ENCODE results near the gene CYP2B6. TPM values are rescaled to one million over a fixed set of nuclear protein-coding genes. Genes with fewer than 3 reads are reported as not detected.
"Not testable (repeated sequence)": the region's sequence is repeated elsewhere in the genome, so short reads cannot be mapped to it uniquely, and the experiment has no call there.

Gene CYP2B6
- total RNA-seq, 4 donors from 2014 or later: not detected

DNA sequence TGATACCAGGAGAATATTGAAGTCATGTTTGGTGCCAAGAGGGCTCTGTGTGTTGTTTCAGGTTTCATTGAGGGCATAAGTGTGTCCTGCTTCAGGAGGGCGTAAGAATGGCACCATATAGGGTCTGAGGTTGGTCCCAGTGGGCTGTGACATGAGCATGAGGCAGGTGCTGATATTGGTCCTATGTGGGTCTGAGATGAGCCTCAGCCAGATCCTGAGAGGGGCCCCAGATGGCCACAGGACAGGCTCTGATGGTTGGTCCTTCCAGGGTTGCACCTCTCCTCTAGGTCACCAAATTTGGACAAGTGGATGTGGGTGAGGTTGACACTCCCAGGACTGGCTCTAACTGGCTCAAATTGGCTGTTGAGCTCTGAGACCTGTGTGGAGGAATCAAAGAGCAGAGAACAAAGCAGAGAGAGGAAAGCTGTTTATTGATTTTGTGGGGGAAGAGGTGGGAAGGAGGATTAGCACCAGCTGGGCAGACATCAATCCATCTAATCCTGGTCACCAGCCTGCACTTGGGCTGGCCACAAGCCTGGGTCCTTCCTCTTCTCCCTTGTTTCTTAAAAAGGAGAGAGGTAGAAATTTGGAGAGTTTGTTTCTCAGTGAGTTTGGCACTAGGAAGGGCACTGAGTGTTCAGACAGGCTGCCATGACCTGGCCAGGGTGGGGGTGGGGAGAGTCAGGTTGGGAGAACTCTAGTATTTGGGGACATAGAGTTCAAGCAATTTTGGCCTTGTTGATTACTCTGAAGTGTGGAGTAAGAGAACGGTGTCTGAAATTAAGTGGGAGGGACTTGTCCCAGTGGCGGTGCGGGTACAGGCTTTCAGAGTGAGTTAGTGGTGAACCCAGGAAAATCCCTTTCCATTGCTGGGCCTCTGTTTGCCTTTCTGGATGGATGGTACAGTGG lies 38.7 kb downstream of the CYP2B6 start:
- no peaks in the 10 kb centered on the region for H3K36me3 ChIP-seq
- no peak overlapping the region for H3K27ac ChIP-seq
- peaks cover 0 to 12% (median 0%) of the 10 kb centered on the region in 3 donors for H3K4me1 ChIP-seq
- no peak overlapping the region for H3K4me3 ChIP-seq
- WGBS, 2 donors: 80 to 86% methylated on average over 3 to 4 of the region's 4 CpGs
- H3K27me3 ChIP-seq: peaks cover 0 to 45% (median 3%) of the 10 kb centered on the region in 4 donors
- no peaks in the 10 kb centered on the region for H3K9me3 ChIP-seq
- no peak for DNase-seq
- TF ChIP-seq POLR2A (IDR thresholded peaks at IDR 0.05): no peak
- TF ChIP-seq, protein P1, sequence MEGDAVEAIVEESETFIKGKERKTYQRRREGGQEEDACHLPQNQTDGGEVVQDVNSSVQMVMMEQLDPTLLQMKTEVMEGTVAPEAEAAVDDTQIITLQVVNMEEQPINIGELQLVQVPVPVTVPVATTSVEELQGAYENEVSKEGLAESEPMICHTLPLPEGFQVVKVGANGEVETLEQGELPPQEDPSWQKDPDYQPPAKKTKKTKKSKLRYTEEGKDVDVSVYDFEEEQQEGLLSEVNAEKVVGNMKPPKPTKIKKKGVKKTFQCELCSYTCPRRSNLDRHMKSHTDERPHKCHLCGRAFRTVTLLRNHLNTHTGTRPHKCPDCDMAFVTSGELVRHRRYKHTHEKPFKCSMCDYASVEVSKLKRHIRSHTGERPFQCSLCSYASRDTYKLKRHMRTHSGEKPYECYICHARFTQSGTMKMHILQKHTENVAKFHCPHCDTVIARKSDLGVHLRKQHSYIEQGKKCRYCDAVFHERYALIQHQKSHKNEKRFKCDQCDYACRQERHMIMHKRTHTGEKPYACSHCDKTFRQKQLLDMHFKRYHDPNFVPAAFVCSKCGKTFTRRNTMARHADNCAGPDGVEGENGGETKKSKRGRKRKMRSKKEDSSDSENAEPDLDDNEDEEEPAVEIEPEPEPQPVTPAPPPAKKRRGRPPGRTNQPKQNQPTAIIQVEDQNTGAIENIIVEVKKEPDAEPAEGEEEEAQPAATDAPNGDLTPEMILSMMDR (IDR thresholded peaks at IDR 0.05): no peak
- intact Hi-C loops (cut with DNase I): no loop called here

DNA sequence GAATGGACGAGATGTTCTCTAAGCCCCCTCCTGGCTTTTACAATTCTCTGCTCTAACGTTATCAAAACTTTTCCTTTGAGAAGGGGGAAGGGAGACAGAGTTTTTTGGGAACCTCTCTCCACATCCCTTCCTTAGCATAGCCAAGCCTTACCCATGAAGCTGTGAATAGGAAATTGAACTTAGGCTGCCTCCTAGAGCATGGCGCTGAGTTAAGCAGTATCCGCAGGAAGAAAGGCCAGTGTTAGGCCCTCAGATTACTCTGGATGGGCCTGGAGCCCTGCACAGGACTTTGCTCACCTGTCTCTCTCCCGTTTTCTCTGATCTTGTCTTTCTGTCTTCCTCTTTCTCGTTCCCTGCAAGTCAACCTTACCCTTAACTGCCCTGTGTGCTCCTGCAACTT lies 39.6 kb downstream of the CYP2B6 start:
- DNase-seq: no peak
- Histone ChIP-seq H3K4me3 (no peak overlapping the region), H3K9me3 (no peaks in the 10 kb centered on the region), H3K27me3 (peaks cover 0 to 36% (median 1%) of the 10 kb centered on the region in 4 donors), H3K27ac (no peak overlapping the region), H3K4me1 (peaks cover 0 to 12% (median 0%) of the 10 kb centered on the region in 3 donors), H3K36me3 (no peaks in the 10 kb centered on the region)
- WGBS, 2 donors: 65 to 71% methylated on average over 6 of the region's 6 CpGs
- intact Hi-C loops (cut with DNase I): no loop called here
- TF ChIP-seq, protein P1 (IDR thresholded peaks at IDR 0.05): no peak
- TF ChIP-seq POLR2A (IDR thresholded peaks at IDR 0.05): no peak

DNA sequence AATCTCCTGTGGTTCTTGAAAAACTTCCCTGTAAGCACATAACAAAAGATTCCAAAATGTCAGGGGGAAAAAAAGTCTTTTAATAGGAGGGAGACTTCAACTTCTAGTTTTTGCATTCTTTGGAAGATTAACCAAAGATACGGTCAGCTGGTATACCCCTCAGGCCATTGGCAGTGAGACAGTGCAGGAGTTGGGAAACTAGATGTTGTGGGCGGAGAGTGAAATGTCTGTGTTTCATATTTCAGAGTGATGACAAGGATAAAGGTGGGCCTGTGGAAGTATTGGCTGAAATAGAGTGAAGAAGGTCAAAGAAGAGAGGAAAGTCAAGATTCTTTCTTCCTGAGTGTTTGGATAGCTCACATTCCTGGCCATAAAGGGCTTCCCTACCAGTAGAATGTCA lies 40.8 kb downstream of the CYP2B6 start:
- Histone ChIP-seq H3K9me3 (no peaks in the 10 kb centered on the region), H3K4me1 (peaks cover 0 to 12% (median 0%) of the 10 kb centered on the region in 3 donors), H3K36me3 (no peaks in the 10 kb centered on the region), H3K27me3 (peaks cover 0 to 23% (median 0%) of the 10 kb centered on the region in 4 donors), H3K27ac (no peak overlapping the region), H3K4me3 (no peak overlapping the region)
- intact Hi-C loops (cut with DNase I): no loop called here
- no peak for TF ChIP-seq POLR2A (IDR thresholded peaks at IDR 0.05)
- TF ChIP-seq, protein P1 (IDR thresholded peaks at IDR 0.05): no peak
- DNase-seq: no peak
- 23 to 26% methylated on average over 2 of the region's 2 CpGs for WGBS, 2 donors

DNA sequence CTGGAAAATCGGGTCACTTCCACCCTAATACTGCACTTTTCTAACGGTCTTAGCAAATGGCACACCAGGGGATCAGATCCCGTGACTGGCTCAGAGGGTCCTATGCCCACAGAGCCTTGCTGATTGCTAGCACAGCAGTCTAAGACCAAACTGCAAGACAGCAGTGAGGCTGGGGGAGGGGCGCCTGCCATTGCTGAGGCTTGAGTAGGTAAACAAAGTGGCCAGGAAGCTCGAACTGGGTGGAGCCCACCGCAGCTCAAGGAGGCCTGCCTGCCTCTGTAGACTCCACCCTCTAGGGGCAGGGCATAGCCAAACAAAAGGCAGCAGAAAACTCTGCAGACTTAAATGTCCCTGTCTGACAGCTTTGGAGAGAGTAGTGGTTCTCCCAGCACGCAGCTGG lies 42.2 kb downstream of the CYP2B6 start:
- intact Hi-C loops (cut with DNase I); H3K36me3 ChIP-seq; H3K27me3 ChIP-seq; DNase-seq; H3K27ac ChIP-seq; H3K4me3 ChIP-seq; H3K9me3 ChIP-seq: not testable (repeated sequence)
- H3K4me1 ChIP-seq: peaks cover 0 to 12% (median 0%) of the 10 kb centered on the region in 3 donors
- 33 to 60% methylated on average over 1 to 3 of the region's 7 CpGs for WGBS, 2 donors

DNA sequence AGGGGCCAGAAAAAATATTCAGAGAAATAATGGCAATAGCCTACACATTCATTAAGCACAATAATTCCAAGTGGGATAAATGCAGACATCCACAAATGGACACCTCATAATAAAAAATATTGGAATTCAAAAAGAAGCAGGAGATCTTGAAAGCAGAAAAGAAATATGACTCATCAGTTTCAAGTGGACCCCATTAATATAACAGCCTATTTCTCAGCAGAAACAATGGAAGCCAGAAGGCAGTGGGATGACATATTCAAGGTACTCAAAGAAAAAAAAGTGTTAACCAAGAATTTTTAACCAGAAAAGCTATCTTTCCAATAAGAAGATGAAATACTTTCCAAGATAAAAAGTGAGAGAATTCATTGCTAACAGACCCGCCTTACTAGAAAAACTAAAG lies 48.7 kb downstream of the CYP2B6 start:
- H3K4me3 ChIP-seq: no peak overlapping the region
- H3K36me3 ChIP-seq: no peaks in the 10 kb centered on the region
- intact Hi-C loops (cut with DNase I): no loop called here
- TF ChIP-seq POLR2A (IDR thresholded peaks at IDR 0.05): no peak
- TF ChIP-seq, protein P1 (IDR thresholded peaks at IDR 0.05): no peak
- no peaks in the 10 kb centered on the region for H3K9me3 ChIP-seq
- H3K4me1 ChIP-seq: no peaks in the 10 kb centered on the region
- no peaks in the 10 kb centered on the region for H3K27me3 ChIP-seq
- no peak for DNase-seq
- H3K27ac ChIP-seq: no peak overlapping the region
- WGBS, 2 donors: 76 to 89% methylated on average over 1 of the region's 1 CpG

DNA sequence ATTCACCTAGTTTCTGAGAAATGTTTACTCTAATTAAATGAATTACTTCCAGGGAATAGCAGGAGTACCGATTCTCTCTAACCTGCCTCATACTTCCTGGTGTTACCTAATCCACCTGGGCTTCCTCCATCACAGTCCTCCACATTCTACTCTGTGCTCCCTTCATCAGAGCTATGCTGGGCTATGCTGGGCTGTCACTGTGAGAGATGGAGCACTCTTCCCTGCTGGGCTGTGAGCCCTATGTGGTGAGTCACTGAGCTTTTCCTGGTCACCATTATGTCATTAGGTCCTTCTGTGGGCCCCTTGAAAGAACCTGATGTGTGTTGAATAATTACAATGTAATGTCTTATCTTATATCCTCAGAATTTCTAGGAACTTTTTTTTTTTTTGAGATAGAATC lies 54.0 kb downstream of the CYP2B6 start:
- DNase-seq; H3K4me1 ChIP-seq; H3K36me3 ChIP-seq; intact Hi-C loops (cut with DNase I); H3K9me3 ChIP-seq; H3K4me3 ChIP-seq; H3K27ac ChIP-seq: not testable (repeated sequence)
- peaks cover 0 to 27% (median 0%) of the 10 kb centered on the region in 4 donors for H3K27me3 ChIP-seq
- 32 to 44% methylated on average over 1 of the region's 1 CpG for WGBS, 2 donors
